ENCODE measurements around the gene DPM1. TPM values are rescaled to one million over a fixed set of nuclear protein-coding genes. Genes with fewer than 3 reads are reported as not detected.
"Not testable (repeated sequence)": the region's sequence is repeated elsewhere in the genome, so short reads cannot be mapped to it uniquely, and the experiment has no call there.

The DPM1 gene
- total RNA-seq, 4 donors from 2014 or later: 48.8 to 83.1 (median 60.2) TPM

- no peak overlapping the region for H3K27ac ChIP-seq
Observed at GRCh38 chr20:50980071-50980681, 21.8 kb upstream of the DPM1 start.

GRCh38 chr20:50978533-50978932 is 20.2 kb upstream of the DPM1 start:
- H3K27ac ChIP-seq; H3K4me3 ChIP-seq (replicated peaks in 1 of 3); H3K27me3 ChIP-seq; intact Hi-C loops (cut with DNase I); H3K4me1 ChIP-seq; H3K36me3 ChIP-seq; DNase-seq; H3K9me3 ChIP-seq: not testable (repeated sequence)
- 88 to 91% methylated on average over 4 of the region's 4 CpGs for WGBS, 2 donors

More at GRCh38 chr20:50980071-50980681, 21.8 kb upstream of the DPM1 start:
- intact Hi-C loops (cut with DNase I): no loop called here
- Histone ChIP-seq H3K4me3 (replicated peaks in 1 of 3) (no peak overlapping the region), H3K27me3 (no peaks in the 10 kb centered on the region), H3K36me3 (no peaks in the 10 kb centered on the region), H3K4me1 (no peaks in the 10 kb centered on the region), H3K9me3 (no peaks in the 10 kb centered on the region)
- 59 to 79% methylated on average over 8 of the region's 8 CpGs for WGBS, 2 donors
- no peak for TF ChIP-seq POLR2A (IDR thresholded peaks at IDR 0.05)
- no peak for TF ChIP-seq CTCF (IDR thresholded peaks at IDR 0.05)
- no peak for DNase-seq

- Histone ChIP-seq H3K4me1 (no peaks in the 10 kb centered on the region), H3K4me3 (replicated peaks in 1 of 3) (no peak overlapping the region), H3K36me3 (no peaks in the 10 kb centered on the region), H3K9me3 (no peaks in the 10 kb centered on the region), H3K27me3 (no peaks in the 10 kb centered on the region), H3K27ac (no peak overlapping the region)
- WGBS, 2 donors: 64 to 66% methylated on average over 20 of the region's 20 CpGs
- TF ChIP-seq CTCF (IDR thresholded peaks at IDR 0.05) (no peak), POLR2A (IDR thresholded peaks at IDR 0.05) (no peak)
- no peak for DNase-seq
- intact Hi-C loops (cut with DNase I): no loop called here
Observed at GRCh38 chr20:50977066-50978021, 19.0 kb upstream of the DPM1 start.

GRCh38 chr20:50975701-50976330 is 17.5 kb upstream of the DPM1 start:
- Histone ChIP-seq H3K4me3 (replicated peaks in 1 of 3) (no peak overlapping the region), H3K36me3 (no peaks in the 10 kb centered on the region), H3K27me3 (no peaks in the 10 kb centered on the region), H3K9me3 (no peaks in the 10 kb centered on the region), H3K27ac (no peak overlapping the region), H3K4me1 (no peaks in the 10 kb centered on the region)
- WGBS, 2 donors: 76 to 83% methylated on average over 10 of the region's 10 CpGs
- TF ChIP-seq POLR2A (IDR thresholded peaks at IDR 0.05) (no peak), CTCF (IDR thresholded peaks at IDR 0.05) (no peak)
- intact Hi-C loops (cut with DNase I): no loop called here
- no peak for DNase-seq

- no peak overlapping the region for H3K27ac ChIP-seq
- intact Hi-C loops (cut with DNase I): no loop called here
- H3K9me3 ChIP-seq: no peaks in the 10 kb centered on the region
- H3K36me3 ChIP-seq: no peaks in the 10 kb centered on the region
- no peak for TF ChIP-seq POLR2A (IDR thresholded peaks at IDR 0.05)
- TF ChIP-seq CTCF (IDR thresholded peaks at IDR 0.05): no peak
- WGBS, 2 donors: 86 to 90% methylated on average over 8 of the region's 8 CpGs
- no peak for DNase-seq
- H3K27me3 ChIP-seq: no peaks in the 10 kb centered on the region
- no peaks in the 10 kb centered on the region for H3K4me1 ChIP-seq
- no peak overlapping the region for H3K4me3 ChIP-seq (replicated peaks in 1 of 3)
Observed at GRCh38 chr20:50969912-50970311, 11.6 kb upstream of the DPM1 start.

All from thyroid gland (tissue), 4 donors.